HepG2 (cell line): ENCODE measurements around the gene ANKRD11. TPM values are rescaled to one million over a fixed set of nuclear protein-coding genes. Genes with fewer than 3 reads are reported as not detected.

ENCODE experiments used
- CCDC6 ChIP-seq: sonication (generic); formaldehyde crosslinking; IDR thresholded peaks from 2 replicates; pipeline ENCODE4 v1.8.1; 2022; ENCODE audit warnings: mild to moderate bottlenecking, missing genetic modification reagents, moderate library complexity
- DMAP1 ChIP-seq: IDR thresholded peaks from 2 replicates; pipeline ENCODE4 v1.6.1; 2016
- FOXJ3 ChIP-seq: sonication (generic); formaldehyde crosslinking; IDR thresholded peaks from 2 replicates; pipeline ENCODE4 v1.4.0; 2020; ENCODE audit warnings: missing genetic modification reagents, mild to moderate bottlenecking, borderline replicate concordance
- HHEX ChIP-seq: IDR thresholded peaks from 2 replicates; pipeline ENCODE4 v1.6.1; 2016; ENCODE audit warnings: control low read depth
- RXRA ChIP-seq: sonication (generic); formaldehyde crosslinking; IDR thresholded peaks from 2 replicates; pipeline ENCODE4 v1.5.1; 2020; ENCODE audit warnings: missing genetic modification reagents
- STAG1 ChIP-seq: sonication (generic); formaldehyde crosslinking; IDR thresholded peaks from 2 replicates; pipeline ENCODE4 v1.4.0; 2020; ENCODE audit warnings: missing genetic modification reagents
- YEATS4 ChIP-seq: sonication (generic); formaldehyde crosslinking; IDR thresholded peaks from 2 replicates; pipeline ENCODE4 v1.4.0; 2020; ENCODE audit warnings: missing genetic modification reagents, borderline replicate concordance
- ZFP37 ChIP-seq: sonication (generic); formaldehyde crosslinking; IDR thresholded peaks from 2 replicates; pipeline ENCODE4 v1.4.0; 2020; ENCODE audit warnings: missing genetic modification reagents, borderline replicate concordance
- ZFP41 ChIP-seq: sonication (generic); formaldehyde crosslinking; IDR thresholded peaks from 2 replicates; pipeline ENCODE4 v1.4.0; 2020; ENCODE audit warnings: mild to moderate bottlenecking, missing genetic modification reagents, borderline replicate concordance
- ZNF17 ChIP-seq: sonication (generic); formaldehyde crosslinking; IDR thresholded peaks from 2 replicates; pipeline ENCODE4 v1.5.0; 2020; ENCODE audit warnings: mild to moderate bottlenecking, missing genetic modification reagents
- ZNF460 ChIP-seq: sonication (generic); formaldehyde crosslinking; IDR thresholded peaks from 2 replicates; pipeline ENCODE4 v1.5.1; 2020; ENCODE audit warnings: missing genetic modification reagents, mild to moderate bottlenecking, borderline replicate concordance
- ZNF564 ChIP-seq: sonication (generic); formaldehyde crosslinking; IDR thresholded peaks from 2 replicates; pipeline ENCODE4 v1.8.1; 2023; ENCODE audit warnings: mild to moderate bottlenecking, missing genetic modification reagents
- ZNF629 ChIP-seq: sonication (generic); formaldehyde crosslinking; conservative IDR thresholded peaks from 2 replicates; pipeline ENCODE4 v1.5.0; 2020; ENCODE audit warnings: missing genetic modification reagents
- polyA plus RNA-seq, 8 experiments: library from polyadenylated mRNA; depleted of rRNA in 3 of 8; stranded (reverse) in 7 of 8; unstranded in 1 of 8; fragments of >200 nt; fragmentation: Illumina TruSeq in 4 of 8; extraction: Trizol in 4 of 8; gene quantifications; 2 replicates each; pipeline versions ENCODE4 v1.2.1 to v1.2.3, GENCODE V29; 2011 to 2016; ENCODE audit warnings: low read depth in 4 of 8, missing spikeins in 1 of 8, mixed read lengths in 1 of 8; ENCODE audit not compliant: insufficient read depth in 1 of 8
- total RNA-seq, 5 experiments: library from RNA; depleted of rRNA; stranded (reverse); fragments of >200 nt; fragmentation: Illumina TruSeq; extraction: Trizol; gene quantifications; 2 replicates each; pipeline ENCODE4 v1.2.3, GENCODE V29; 2016; ENCODE audit warnings: low read depth in 1 of 5
- TF ChIP-seq, protein P1 (sequence below): sonication (generic); formaldehyde crosslinking; IDR thresholded peaks from 2 replicates; pipeline ENCODE4 v1.5.0; 2020; ENCODE audit warnings: mild to moderate bottlenecking, missing genetic modification reagents, borderline replicate concordance
- TF ChIP-seq, protein P2 (sequence below): IDR thresholded peaks from 2 replicates; pipeline ENCODE4 v1.6.1; 2018; ENCODE audit warnings: missing genetic modification reagents
- TF ChIP-seq, protein P3 (sequence below): sonication (generic); formaldehyde crosslinking; IDR thresholded peaks from 2 replicates; pipeline ENCODE4 v1.8.0; 2023; ENCODE audit warnings: mild to moderate bottlenecking, missing genetic modification reagents
- TF ChIP-seq, protein P4 (sequence below): sonication (generic); formaldehyde crosslinking; IDR thresholded peaks from 2 replicates; pipeline ENCODE4 v1.5.1; 2020; ENCODE audit warnings: mild to moderate bottlenecking, missing genetic modification reagents, moderate library complexity

Gene ANKRD11
- total and polyA plus RNA-seq, 2 of the 13 experiments (the other 11 are each of a cell fraction or from before 2014, with no cell fraction given): 21.4 to 38.4 TPM

DNA sequence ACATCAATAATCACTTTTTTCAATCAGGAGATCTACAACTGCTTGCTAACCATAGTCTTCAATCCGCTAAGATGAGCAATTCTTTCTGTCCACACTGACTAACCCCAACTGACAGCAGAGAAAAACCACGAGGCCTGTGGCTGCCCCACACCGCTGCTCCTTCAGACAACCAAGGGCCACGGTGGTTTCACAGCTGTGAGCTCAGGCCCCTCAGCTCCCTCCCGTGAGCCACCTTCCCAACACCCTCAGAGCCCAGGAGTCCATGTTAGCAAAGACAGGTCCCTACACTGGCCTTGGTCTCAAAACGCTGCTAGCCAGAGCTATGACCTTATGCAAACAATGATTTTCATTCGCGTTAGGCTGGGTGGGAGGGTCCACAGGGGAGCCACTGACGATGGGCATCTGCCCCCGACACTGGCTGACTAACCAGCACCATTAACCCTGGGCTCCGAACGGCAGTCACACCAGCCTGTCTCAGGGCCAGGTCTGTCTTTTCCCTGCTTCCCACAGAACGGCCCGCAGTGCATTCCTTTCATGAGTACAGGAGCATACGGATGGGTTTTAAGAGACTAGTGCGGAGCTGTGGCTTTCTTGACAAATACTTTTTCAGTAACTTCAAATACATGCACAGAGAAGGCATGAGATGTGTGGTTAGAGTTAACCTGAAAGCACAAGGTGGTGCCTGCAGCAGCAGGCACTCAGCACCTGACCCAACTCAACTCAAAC is 67.3 kb downstream of the ANKRD11 start (continued):
- TF ChIP-seq ZFP37 (CRISPR knock-in tag) (no peak), ZFP41 (no peak), ZNF460 (CRISPR knock-in tag) (no peak), ZNF564 (CRISPR knock-in tag) (no peak), ZNF629 (CRISPR knock-in tag) (no peak), STAG1 (CRISPR knock-in tag) (peak; percentile 27; the same call in 1 of the 2 replicates), DMAP1 (CRISPR knock-in tag) (no peak), RXRA (CRISPR knock-in tag) (peak; percentile 76), YEATS4 (CRISPR knock-in tag) (no peak), HHEX (CRISPR knock-in tag) (no peak), FOXJ3 (CRISPR knock-in tag) (no peak), ZNF17 (CRISPR knock-in tag) (no peak), CCDC6 (CRISPR knock-in tag) (no peak)
- TF ChIP-seq, protein P1, sequence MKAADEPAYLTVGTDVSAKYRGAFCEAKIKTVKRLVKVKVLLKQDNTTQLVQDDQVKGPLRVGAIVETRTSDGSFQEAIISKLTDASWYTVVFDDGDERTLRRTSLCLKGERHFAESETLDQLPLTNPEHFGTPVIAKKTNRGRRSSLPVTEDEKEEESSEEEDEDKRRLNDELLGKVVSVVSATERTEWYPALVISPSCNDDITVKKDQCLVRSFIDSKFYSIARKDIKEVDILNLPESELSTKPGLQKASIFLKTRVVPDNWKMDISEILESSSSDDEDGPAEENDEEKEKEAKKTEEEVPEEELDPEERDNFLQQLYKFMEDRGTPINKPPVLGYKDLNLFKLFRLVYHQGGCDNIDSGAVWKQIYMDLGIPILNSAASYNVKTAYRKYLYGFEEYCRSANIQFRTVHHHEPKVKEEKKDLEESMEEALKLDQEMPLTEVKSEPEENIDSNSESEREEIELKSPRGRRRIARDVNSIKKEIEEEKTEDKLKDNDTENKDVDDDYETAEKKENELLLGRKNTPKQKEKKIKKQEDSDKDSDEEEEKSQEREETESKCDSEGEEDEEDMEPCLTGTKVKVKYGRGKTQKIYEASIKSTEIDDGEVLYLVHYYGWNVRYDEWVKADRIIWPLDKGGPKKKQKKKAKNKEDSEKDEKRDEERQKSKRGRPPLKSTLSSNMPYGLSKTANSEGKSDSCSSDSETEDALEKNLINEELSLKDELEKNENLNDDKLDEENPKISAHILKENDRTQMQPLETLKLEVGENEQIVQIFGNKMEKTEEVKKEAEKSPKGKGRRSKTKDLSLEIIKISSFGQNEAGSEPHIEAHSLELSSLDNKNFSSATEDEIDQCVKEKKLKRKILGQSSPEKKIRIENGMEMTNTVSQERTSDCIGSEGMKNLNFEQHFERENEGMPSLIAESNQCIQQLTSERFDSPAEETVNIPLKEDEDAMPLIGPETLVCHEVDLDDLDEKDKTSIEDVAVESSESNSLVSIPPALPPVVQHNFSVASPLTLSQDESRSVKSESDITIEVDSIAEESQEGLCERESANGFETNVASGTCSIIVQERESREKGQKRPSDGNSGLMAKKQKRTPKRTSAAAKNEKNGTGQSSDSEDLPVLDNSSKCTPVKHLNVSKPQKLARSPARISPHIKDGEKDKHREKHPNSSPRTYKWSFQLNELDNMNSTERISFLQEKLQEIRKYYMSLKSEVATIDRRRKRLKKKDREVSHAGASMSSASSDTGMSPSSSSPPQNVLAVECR (CRISPR knock-in tag): peak; percentile 82; the same call in 1 of the 2 replicates
- TF ChIP-seq, protein P2, sequence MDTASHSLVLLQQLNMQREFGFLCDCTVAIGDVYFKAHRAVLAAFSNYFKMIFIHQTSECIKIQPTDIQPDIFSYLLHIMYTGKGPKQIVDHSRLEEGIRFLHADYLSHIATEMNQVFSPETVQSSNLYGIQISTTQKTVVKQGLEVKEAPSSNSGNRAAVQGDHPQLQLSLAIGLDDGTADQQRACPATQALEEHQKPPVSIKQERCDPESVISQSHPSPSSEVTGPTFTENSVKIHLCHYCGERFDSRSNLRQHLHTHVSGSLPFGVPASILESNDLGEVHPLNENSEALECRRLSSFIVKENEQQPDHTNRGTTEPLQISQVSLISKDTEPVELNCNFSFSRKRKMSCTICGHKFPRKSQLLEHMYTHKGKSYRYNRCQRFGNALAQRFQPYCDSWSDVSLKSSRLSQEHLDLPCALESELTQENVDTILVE: no peak
- TF ChIP-seq, protein P3, sequence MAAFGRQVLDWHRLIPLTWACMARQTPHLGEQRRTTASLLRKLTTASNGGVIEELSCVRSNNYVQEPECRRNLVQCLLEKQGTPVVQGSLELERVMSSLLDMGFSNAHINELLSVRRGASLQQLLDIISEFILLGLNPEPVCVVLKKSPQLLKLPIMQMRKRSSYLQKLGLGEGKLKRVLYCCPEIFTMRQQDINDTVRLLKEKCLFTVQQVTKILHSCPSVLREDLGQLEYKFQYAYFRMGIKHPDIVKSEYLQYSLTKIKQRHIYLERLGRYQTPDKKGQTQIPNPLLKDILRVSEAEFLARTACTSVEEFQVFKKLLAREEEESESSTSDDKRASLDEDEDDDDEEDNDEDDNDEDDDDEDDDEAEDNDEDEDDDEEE (CRISPR knock-in tag): peak; percentile 44; the same call in 1 of the 2 replicates
- TF ChIP-seq, protein P4, sequence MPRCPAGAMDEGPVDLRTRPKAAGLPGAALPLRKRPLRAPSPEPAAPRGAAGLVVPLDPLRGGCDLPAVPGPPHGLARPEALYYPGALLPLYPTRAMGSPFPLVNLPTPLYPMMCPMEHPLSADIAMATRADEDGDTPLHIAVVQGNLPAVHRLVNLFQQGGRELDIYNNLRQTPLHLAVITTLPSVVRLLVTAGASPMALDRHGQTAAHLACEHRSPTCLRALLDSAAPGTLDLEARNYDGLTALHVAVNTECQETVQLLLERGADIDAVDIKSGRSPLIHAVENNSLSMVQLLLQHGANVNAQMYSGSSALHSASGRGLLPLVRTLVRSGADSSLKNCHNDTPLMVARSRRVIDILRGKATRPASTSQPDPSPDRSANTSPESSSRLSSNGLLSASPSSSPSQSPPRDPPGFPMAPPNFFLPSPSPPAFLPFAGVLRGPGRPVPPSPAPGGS: peak; percentile 75; the same call in 1 of the 2 replicates
